T-cell (primary cell): ENCODE data around the gene CERS3. TPM values are rescaled to one million over a fixed set of nuclear protein-coding genes. Genes with fewer than 3 reads are reported as not detected.
A peak's percentile ranks its signal among the peaks of the same experiment; 100 is the strongest.

ENCODE experiments used
- ATAC-seq, 4 experiments: fragments of 200-7000 bp in 3 of 4; fragments of 150-1000 bp in 1 of 4; cut with Tn5 transposase; replicated peaks in 1 of 4; 1 replicate in 3 of 4; 2 replicates in 1 of 4; pipeline ENCODE4 v1.10.0; 2021; ENCODE audit warnings: moderate library complexity in 3 of 4, mild to moderate bottlenecking in 2 of 4, moderate number of reproducible peaks in 1 of 4
- CTCF ChIA-PET, 2 donors: fragments of 300-600 bp; sonication (Branson Sonifier 250); formaldehyde crosslinking; loops; one replicate each; lab custom pipeline; 2022; ENCODE audit warnings: antibody characterized with exemption in 2 of 2; lab: Charles Lee
- POLR2A ChIA-PET, 2 donors: fragments of 300-600 bp; sonication (Branson Sonifier 250); formaldehyde crosslinking; loops; one replicate each; lab custom pipeline; 2022; ENCODE audit warnings: antibody characterized with exemption in 2 of 2; lab: Charles Lee
- DNase-seq, 35 experiments: peaks; one replicate each; pipeline versions ENCODE4 v3.0.0 to v3.0.0-alpha.2; 2013 to 2023
- H3K27ac ChIP-seq: one replicate; pipeline ENCODE4 v1.5.1; 2013; ENCODE audit warnings: low read length
- H3K27me3 ChIP-seq, 2 experiments: replicated peaks in 1 of 2; 1 replicate in 1 of 2; 2 replicates in 1 of 2; pipeline versions ENCODE4 v1.6.1 to v1.7.0; 2013; ENCODE audit warnings: low read length in 1 of 2, mixed read lengths in 1 of 2; ENCODE audit not compliant: control insufficient read depth in 2 of 2, insufficient read depth in 2 of 2; ENCODE audit errors: extremely low read depth in 1 of 2
- H3K36me3 ChIP-seq, 2 donors: 1 replicate in 1 of 2; 2 replicates in 1 of 2; pipeline versions ENCODE4 v1.6.1 to v1.7.0; 2013; ENCODE audit warnings: low read length in 1 of 2; ENCODE audit not compliant: control insufficient read depth in 2 of 2, insufficient read depth in 1 of 2; ENCODE audit errors: extremely low read depth in 1 of 2
- H3K4me1 ChIP-seq, 2 experiments: 1 replicate in 1 of 2; 2 replicates in 1 of 2; pipeline versions ENCODE4 v1.6.1 to v1.7.0; 2013; ENCODE audit warnings: low read length in 2 of 2, mixed read lengths in 1 of 2; ENCODE audit not compliant: insufficient read depth in 2 of 2, control insufficient read depth in 1 of 2; ENCODE audit errors: extremely low read depth in 1 of 2
- H3K4me3 ChIP-seq, 2 donors: 1 replicate in 1 of 2; 2 replicates in 1 of 2; pipeline versions ENCODE4 v1.5.1 to v1.7.0; 2013; ENCODE audit warnings: mild to moderate bottlenecking in 2 of 2, low read length in 1 of 2, moderate library complexity in 1 of 2; ENCODE audit not compliant: control insufficient read depth in 1 of 2; ENCODE audit errors: extremely low read depth in 1 of 2
- H3K9me3 ChIP-seq: 2 replicates; pipeline ENCODE4 v1.7.0; 2013
- H3K27ac Mint-ChIP-seq, 2 donors: one replicate each; pipeline ENCODE4 v1.8.0; 2020 to 2021; ENCODE audit warnings: mild to moderate bottlenecking in 2 of 2, mixed read lengths in 2 of 2
- H3K27me3 Mint-ChIP-seq, 2 donors: one replicate each; pipeline ENCODE4 v1.8.0; 2021 to 2022; ENCODE audit warnings: mixed read lengths in 2 of 2
- H3K36me3 Mint-ChIP-seq: one replicate; pipeline ENCODE4 v1.8.0; 2021; ENCODE audit warnings: mixed read lengths
- H3K4me1 Mint-ChIP-seq, 3 donors: one replicate each; pipeline ENCODE4 v1.8.0; 2020 to 2022; ENCODE audit warnings: mixed read lengths in 3 of 3, mild to moderate bottlenecking in 1 of 3
- H3K4me3 Mint-ChIP-seq, 3 donors: one replicate each; pipeline ENCODE4 v1.8.0; 2020 to 2022; ENCODE audit warnings: mild to moderate bottlenecking in 3 of 3, mixed read lengths in 3 of 3, moderate library complexity in 3 of 3
- H3K9me3 Mint-ChIP-seq, 3 donors: one replicate each; pipeline ENCODE4 v1.8.0; 2020 to 2022; ENCODE audit warnings: mixed read lengths in 3 of 3
- WGBS: methylation state at CpG from one replicate; pipeline ENCODE4 v1.1.5; 2013; ENCODE audit warnings: missing lambda C conversion rate; ENCODE audit not compliant: insufficient coverage; 5-methylcytosine and 5-hydroxymethylcytosine counted together
- total RNA-seq, 35 experiments: library from RNA in 6 of 35; stranded (reverse) in 6 of 35; fragments of 120-200 nt in 1 of 35; gene quantifications; one replicate each; pipeline versions ENCODE4 v1.2.1 to v1.2.4 and lab custom pipeline; 2013 to 2026

Gene CERS3
- total RNA-seq: 1 to 10 TPM; 1.1 to 3.5 (median 2.6) TPM
- 0.99 TPM for total RNA-seq (2013)
- 0.11 to 5.9 (median 1.0) reads per million in 29 experiments for total RNA-seq (lab: John Stamatoyannopoulos, UW)

DNA sequence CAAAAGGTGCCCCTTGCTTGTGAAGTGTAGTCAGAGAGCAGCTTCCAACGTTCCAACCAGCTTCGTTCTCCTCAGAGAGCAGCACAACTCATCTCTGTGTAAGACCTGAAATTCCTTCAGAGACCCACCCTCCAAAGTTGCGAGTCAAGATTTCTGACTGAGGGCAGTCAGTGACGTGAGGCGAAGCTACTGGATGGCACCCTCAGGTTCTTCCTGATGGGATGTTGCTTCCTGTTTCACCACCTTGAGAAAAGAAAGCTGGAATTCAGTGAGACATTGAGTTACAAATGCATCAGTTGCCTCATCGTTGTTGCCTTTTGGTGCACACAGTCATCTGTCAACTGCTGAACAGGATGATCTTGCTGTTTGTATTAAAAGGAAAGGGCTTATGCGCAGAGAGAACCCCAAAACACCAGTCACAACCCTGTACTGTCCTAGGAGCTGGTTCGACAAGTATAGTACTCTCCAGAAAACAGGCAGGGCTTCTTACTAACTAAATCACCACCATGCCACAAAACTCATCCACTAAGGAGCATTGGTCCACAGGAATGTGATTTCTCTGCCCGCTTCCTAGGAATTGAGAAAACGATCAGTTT lies at the start of gene CERS3:
TSS of gene CERS3 (minus strand) at position 118 of the 596 bp plus-strand sequence. CDS start 27,101 bp downstream, outside the sequence.
- DNase-seq (no peak), ATAC-seq (no peak)
- peak within 1 kb of the TSS in 1 of 2 donors; percentile 56 for H3K27ac Mint-ChIP-seq
- H3K9me3 ChIP-seq: no peaks in the 10 kb centered on the region
- peaks cover 0 to 2% of the 10 kb centered on the region in 2 experiments for H3K27me3 ChIP-seq
- no peak within 1 kb of the TSS for H3K27ac ChIP-seq
- H3K4me3 ChIP-seq: no peak within 1 kb of the TSS
- H3K27me3 Mint-ChIP-seq: peaks cover 0 to 5% of the 10 kb centered on the region in 2 donors
- peaks cover 3% of the 10 kb centered on the region for H3K36me3 Mint-ChIP-seq
- H3K9me3 Mint-ChIP-seq: no peaks in the 10 kb centered on the region
- WGBS: 94% methylated on average over 4 of the region's 10 CpGs
- no peak within 1 kb of the TSS for H3K4me3 Mint-ChIP-seq
- no peaks in the 10 kb centered on the region for H3K36me3 ChIP-seq
- no peaks in the 10 kb centered on the region for H3K4me1 ChIP-seq
- ChIA-PET CTCF (interaction anchor here in 1 of 2 donors (1.4 kb wide), 1 partner anchor 179 kb away, joined by 4 read pairs; no protein-coding TSS in a partner anchor), POLR2A (no interaction called here)
- H3K4me1 Mint-ChIP-seq: peaks cover 14 to 30% (median 16%) of the 10 kb centered on the region in 3 donors

DNA sequence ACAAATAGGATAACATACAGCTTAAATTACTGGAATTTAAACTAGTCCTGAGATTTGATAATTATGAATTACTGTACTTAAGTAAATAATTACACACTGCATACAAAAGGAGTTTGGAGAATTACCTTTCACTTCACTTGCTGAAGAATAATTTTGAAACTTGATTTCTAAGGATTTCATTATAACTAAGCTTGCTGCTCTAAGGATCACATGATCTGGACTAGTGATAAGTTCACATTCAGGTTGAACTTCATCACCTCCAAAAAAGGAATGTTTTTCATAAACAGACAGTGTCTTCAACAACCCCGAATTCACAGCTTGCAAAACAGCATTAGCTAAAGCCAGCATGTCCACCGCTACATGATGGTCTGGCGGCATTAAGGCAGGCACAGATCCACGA lies 44.8 kb upstream of the CERS3 start:
- no peaks in the 10 kb centered on the region for H3K27me3 ChIP-seq
- H3K4me1 ChIP-seq: peaks cover 17 to 24% of the 10 kb centered on the region in 2 experiments
- POLR2A ChIA-PET: interaction anchor here in 1 of 2 donors (0.6 to 0.7 kb wide), 5 partner anchors 15 to 650 kb away, joined by 3 to 7 read pairs (median 4); partner anchors contain the start of gene ASB7
- peaks cover 9 to 43% of the 10 kb centered on the region in 2 donors for H3K36me3 ChIP-seq
- peaks cover 57% of the 10 kb centered on the region for H3K36me3 Mint-ChIP-seq
- 85% methylated on average over 4 of the region's 4 CpGs for WGBS
- peak overlapping the region; percentile 88 to 92 for H3K27ac Mint-ChIP-seq
- H3K27me3 Mint-ChIP-seq: no peaks in the 10 kb centered on the region
- peaks cover 64 to 71% (median 67%) of the 10 kb centered on the region in 3 donors for H3K4me1 Mint-ChIP-seq
- ATAC-seq (no peak), DNase-seq (no peak)
- H3K4me3 ChIP-seq: no peak overlapping the region
- H3K27ac ChIP-seq: no peak overlapping the region
- no peak overlapping the region for H3K4me3 Mint-ChIP-seq
- H3K9me3 ChIP-seq: no peaks in the 10 kb centered on the region
- no peaks in the 10 kb centered on the region for H3K9me3 Mint-ChIP-seq
- CTCF ChIA-PET: interaction anchor here (0.6 to 4.9 kb wide), 13 partner anchors 8 to 252 kb away, joined by 3 to 51 read pairs (median 4); no protein-coding TSS in a partner anchor

DNA sequence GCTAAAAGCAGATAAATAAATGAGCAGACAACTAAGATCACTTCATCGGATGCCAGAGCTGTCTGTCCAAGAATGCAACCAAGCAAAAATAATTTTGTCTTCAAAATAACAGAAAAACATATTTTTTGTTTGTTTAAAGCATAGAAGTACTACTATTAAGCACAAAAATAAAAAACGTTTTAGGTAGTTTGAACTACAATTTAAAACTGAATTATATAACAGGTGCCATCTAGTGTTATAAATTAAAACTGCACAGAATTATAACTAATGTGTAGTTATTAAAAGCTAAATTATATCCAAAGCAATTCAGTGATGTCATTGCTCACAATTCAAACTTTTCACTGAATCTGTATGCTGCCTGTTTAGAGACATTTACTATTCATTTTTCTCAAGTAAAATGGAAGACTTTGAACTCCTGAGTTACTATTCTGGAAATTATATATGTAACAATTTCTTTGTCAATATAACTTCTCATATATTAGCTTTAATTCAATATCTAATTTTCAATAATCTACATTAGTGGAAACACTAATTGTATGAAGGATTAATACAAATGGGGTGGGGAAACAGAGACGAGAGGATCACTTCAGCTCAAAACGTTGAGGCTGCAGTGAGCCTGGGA lies 43.7 kb upstream of the CERS3 start:
- peak in 1 of 35 experiments; percentile 52 for DNase-seq
- H3K36me3 ChIP-seq: peaks cover 14 to 48% of the 10 kb centered on the region in 2 donors

DNA sequence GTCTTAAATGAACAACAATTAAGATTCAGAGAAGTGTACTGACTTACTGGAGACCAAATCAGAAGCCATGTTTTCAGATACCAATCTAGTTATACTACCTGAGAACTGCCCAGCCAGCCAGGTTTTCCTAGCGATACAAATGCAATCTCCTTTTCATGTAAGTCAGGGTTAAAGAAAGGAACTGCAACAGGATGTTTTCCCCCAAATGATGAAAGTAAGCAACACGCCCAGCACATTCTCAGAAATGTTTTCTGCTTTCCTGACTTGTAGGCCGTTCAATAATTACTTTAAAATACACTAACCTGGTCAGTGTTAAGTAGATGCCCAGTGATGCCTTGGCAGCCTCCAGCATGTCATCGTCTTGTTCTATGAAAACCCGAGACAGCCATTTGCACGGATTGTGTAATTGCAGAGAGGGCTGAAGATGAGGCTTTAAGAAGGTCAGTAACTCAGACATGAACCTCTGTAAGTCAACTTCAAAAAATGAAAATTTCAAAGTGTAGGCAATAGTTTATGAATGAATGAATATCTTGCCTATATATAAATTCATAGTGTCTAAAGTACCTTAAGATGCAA lies 42.9 kb upstream of the CERS3 start:
- ATAC-seq: peak; percentile 34 to 77 (median 68)
- CTCF ChIA-PET: interaction anchor here (0.9 to 4.9 kb wide), 13 partner anchors 15 to 233 kb away, joined by 3 to 51 read pairs (median 5); partner anchors contain the start of genes ASB7 (in 1 of the 2) and LINS1 (in 1 of the 2)
- Histone ChIP-seq H3K27me3 (no peaks in the 10 kb centered on the region), H3K27ac (peak overlapping the region; percentile 51), H3K36me3 (peaks cover 14 to 48% of the 10 kb centered on the region in 2 donors), H3K9me3 (no peaks in the 10 kb centered on the region), H3K4me1 (peaks cover 17 to 24% of the 10 kb centered on the region in 2 experiments), H3K4me3 (peak overlapping the region in 1 of 2 donors; percentile 14)
- POLR2A ChIA-PET: interaction anchor here in 1 of 2 donors (1.0 kb wide), 1 partner anchor 33 kb away, joined by 3 read pairs; no protein-coding TSS in a partner anchor
- H3K4me1 Mint-ChIP-seq: peaks cover 55 to 61% (median 58%) of the 10 kb centered on the region in 3 donors
- H3K4me3 Mint-ChIP-seq: peak overlapping the region; percentile 58 to 73 (median 65)
- H3K27ac Mint-ChIP-seq: peak overlapping the region; percentile 94 to 96
- WGBS: 86% methylated on average over 3 of the region's 6 CpGs
- no peaks in the 10 kb centered on the region for H3K27me3 Mint-ChIP-seq
- no peaks in the 10 kb centered on the region for H3K9me3 Mint-ChIP-seq
- H3K36me3 Mint-ChIP-seq: peaks cover 50% of the 10 kb centered on the region
- peak in 8 of 35 experiments; percentile 2 to 32 (median 16) for DNase-seq

More for the DNA sequence above, 43.7 kb upstream of the CERS3 start:
- peak in 2 of 4 experiments; percentile 28 to 49 for ATAC-seq
- H3K9me3 Mint-ChIP-seq: no peaks in the 10 kb centered on the region
- no peaks in the 10 kb centered on the region for H3K27me3 Mint-ChIP-seq
- Histone ChIP-seq H3K9me3 (no peaks in the 10 kb centered on the region), H3K4me1 (peaks cover 17 to 24% of the 10 kb centered on the region in 2 experiments), H3K4me3 (no peak overlapping the region), H3K27ac (peak overlapping the region; percentile 51), H3K27me3 (no peaks in the 10 kb centered on the region)
- H3K4me1 Mint-ChIP-seq: peaks cover 63 to 69% (median 64%) of the 10 kb centered on the region in 3 donors
- ChIA-PET CTCF (interaction anchor here (0.7 to 4.9 kb wide), 15 partner anchors 8 to 251 kb away, joined by 3 to 51 read pairs (median 5); partner anchors contain the start of genes ADAMTS17 (in 1 of the 2), ASB7 (in 1 of the 2) and LINS1 (in 1 of the 2)), POLR2A (interaction anchor here (0.7 to 1.0 kb wide), 2 partner anchors 13 to 32 kb away, joined by 3 to 4 read pairs; no protein-coding TSS in a partner anchor)
- peak overlapping the region; percentile 58 to 73 (median 65) for H3K4me3 Mint-ChIP-seq
- WGBS: no CpG with 5 or more reads among the region's 4 CpGs
- peak overlapping the region; percentile 94 to 96 for H3K27ac Mint-ChIP-seq
- peaks cover 54% of the 10 kb centered on the region for H3K36me3 Mint-ChIP-seq

DNA sequence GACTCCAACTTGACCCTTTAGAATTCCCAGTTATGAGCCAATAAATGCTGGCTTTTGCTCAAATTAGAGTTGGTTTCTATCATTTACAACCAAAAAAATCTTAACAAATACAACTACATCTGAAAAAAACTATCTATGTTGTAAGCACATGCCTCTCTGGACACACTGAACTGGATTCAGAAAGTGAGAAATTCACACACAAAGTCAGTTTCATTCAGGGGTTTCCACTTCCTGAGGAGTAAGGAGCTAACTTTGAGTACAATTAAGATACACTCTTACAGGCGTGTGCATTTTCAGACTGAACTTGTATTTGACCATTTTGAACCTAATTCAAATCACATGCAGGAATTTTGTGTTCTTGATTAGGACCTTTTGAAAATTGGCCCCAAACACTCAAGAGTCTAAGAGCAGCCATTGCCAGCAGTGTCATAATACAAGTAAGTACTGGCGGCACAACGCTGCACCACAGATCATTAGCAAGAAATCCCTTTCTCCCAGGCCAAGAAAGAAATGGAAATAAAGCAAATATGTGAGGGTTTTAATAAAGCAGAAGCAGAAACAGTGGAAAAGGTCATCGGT lies 42.1 kb upstream of the CERS3 start:
- H3K9me3 ChIP-seq: no peaks in the 10 kb centered on the region
- H3K4me3 ChIP-seq: peak overlapping the region in 1 of 2 donors; percentile 14
- no peak for DNase-seq
- Mint-ChIP-seq H3K27me3 (no peaks in the 10 kb centered on the region), H3K9me3 (no peaks in the 10 kb centered on the region), H3K27ac (peak overlapping the region; percentile 94 to 96), H3K4me3 (peak overlapping the region; percentile 58 to 73 (median 65)), H3K4me1 (peaks cover 49 to 54% (median 50%) of the 10 kb centered on the region in 3 donors), H3K36me3 (peaks cover 46% of the 10 kb centered on the region)
- peak in 2 of 4 experiments; percentile 26 to 31 for ATAC-seq
- H3K4me1 ChIP-seq: peaks cover 17 to 24% of the 10 kb centered on the region in 2 experiments
- no peaks in the 10 kb centered on the region for H3K27me3 ChIP-seq
- peak overlapping the region; percentile 51 for H3K27ac ChIP-seq
- CTCF ChIA-PET: interaction anchor here (0.6 to 4.9 kb wide), 6 partner anchors 17 to 435 kb away, joined by 4 to 51 read pairs (median 4); partner anchors contain the start of genes ASB7 (in 1 of the 2) and LINS1 (in 1 of the 2)
- 90% methylated on average over 2 of the region's 4 CpGs for WGBS
- peaks cover 14 to 52% of the 10 kb centered on the region in 2 donors for H3K36me3 ChIP-seq
- POLR2A ChIA-PET: interaction anchor here in 1 of 2 donors (0.5 kb wide), 1 partner anchor 17 kb away, joined by 3 read pairs; no protein-coding TSS in a partner anchor
